Stimulated activated CD8-positive, alpha-beta memory T cell treated with anti-CD3 and anti-CD28 coated beads, Interleukin-12 subunit alpha, Interleukin-12 subunit beta, amount 100 ng/mL, for 24 hours (primary cell): ENCODE data around the gene DNAAF1.

Experiments
- DNase-seq: peaks from one replicate; pipeline ENCODE4 v3.0.0-alpha.2; 2020; ENCODE audit errors: extremely low read depth

DNAAF1 gene

GRCh38 chr16:84124257-84125073 is 20.6 kb upstream of the DNAAF1 start:
- DNase-seq, result no peak

- DNase-seq, result no peak
These were observed 14.0 kb upstream of the DNAAF1 start for GRCh38 chr16:84131117-84131516.

GRCh38 chr16:84132527-84133285 is 12.4 kb upstream of the DNAAF1 start:
- DNase-seq, result no peak

- DNase-seq, result no peak
These were observed 8.6 kb upstream of the DNAAF1 start for GRCh38 chr16:84136331-84137125.

- no peak for DNase-seq
These were observed 7.8 kb upstream of the DNAAF1 start for GRCh38 chr16:84137287-84137686.

GRCh38 chr16:84137769-84138357 is 7.2 kb upstream of the DNAAF1 start:
- no peak for DNase-seq

GRCh38 chr16:84138500-84138823 is 6.6 kb upstream of the DNAAF1 start:
- no peak for DNase-seq

GRCh38 chr16:84138824-84139627 is 6.1 kb upstream of the DNAAF1 start:
- no peak for DNase-seq

GRCh38 chr16:84139628-84140258 is 5.4 kb upstream of the DNAAF1 start:
- no peak for DNase-seq

GRCh38 chr16:84141143-84141670 is 3.9 kb upstream of the DNAAF1 start:
- DNase-seq, result no peak

- DNase-seq, result no peak
These were observed 2.0 kb upstream of the DNAAF1 start for GRCh38 chr16:84143081-84143480.

- DNase-seq, result no peak
These were observed 1.3 kb upstream of the DNAAF1 start for GRCh38 chr16:84143784-84144199.

GRCh38 chr16:84144209-84144858 is 774 bp upstream of the DNAAF1 start:
- DNase-seq, result no peak

GRCh38 chr16:84150926-84151325 is 5.8 kb downstream of the DNAAF1 start:
- DNase-seq, result no peak

GRCh38 chr16:84153660-84154214 is 8.6 kb downstream of the DNAAF1 start:
- no peak for DNase-seq

- no peak for DNase-seq
These were observed 10.1 kb downstream of the DNAAF1 start for GRCh38 chr16:84155226-84155625.

GRCh38 chr16:84155771-84156170 is 10.7 kb downstream of the DNAAF1 start:
- no peak for DNase-seq

GRCh38 chr16:84156342-84156784 is 11.3 kb downstream of the DNAAF1 start:
- no peak for DNase-seq

GRCh38 chr16:84159007-84159406 is 13.9 kb downstream of the DNAAF1 start:
- no peak for DNase-seq

- DNase-seq, result no peak
These were observed 14.7 kb downstream of the DNAAF1 start for GRCh38 chr16:84159800-84160199.
